Left forelimb (tissue), 1 donor: ENCODE measurements around the gene MAPKBP1.
"Not testable (repeated sequence)": the region's sequence is repeated elsewhere in the genome, so short reads cannot be mapped to it uniquely, and the experiment has no call there.

Experiments
- DNase-seq: peaks from one replicate; pipeline ENCODE4 v3.0.0-alpha.2; 2018; ENCODE audit warnings: low spot score

MAPKBP1 gene

GRCh38 chr15:41827880-41828806 is 53.9 kb downstream of the MAPKBP1 start, which contains the start of gene JMJD7:
Gene JMJD7, plus strand, starts transcription at chr15:41828092. Its CDS starts 33 bp downstream, at chr15:41828125.
- peak; percentile 98 for DNase-seq

GRCh38 chr15:41828807-41829141 is 54.5 kb downstream of the MAPKBP1 start:
- no peak for DNase-seq

GRCh38 chr15:41829959-41830646 is 55.8 kb downstream of the MAPKBP1 start:
- DNase-seq: no peak

GRCh38 chr15:41831291-41831690 is 57.0 kb downstream of the MAPKBP1 start:
- not testable (repeated sequence) for DNase-seq

- DNase-seq: no peak
These were observed 57.9 kb downstream of the MAPKBP1 start for GRCh38 chr15:41832208-41832607.

- no peak for DNase-seq
These were observed 58.6 kb downstream of the MAPKBP1 start for GRCh38 chr15:41832875-41833274.

- no peak for DNase-seq
These were observed 59.8 kb downstream of the MAPKBP1 start for GRCh38 chr15:41834096-41834495.

GRCh38 chr15:41836073-41836472 is 61.8 kb downstream of the MAPKBP1 start:
- no peak for DNase-seq

- no peak for DNase-seq
These were observed 62.6 kb downstream of the MAPKBP1 start for GRCh38 chr15:41836713-41837454.

- no peak for DNase-seq
These were observed 64.2 kb downstream of the MAPKBP1 start, which contains the start of gene PLA2G4B for GRCh38 chr15:41838400-41838897. Gene PLA2G4B, plus strand, starts transcription at chr15:41838847. Its CDS starts 67 bp downstream, at chr15:41838914.

GRCh38 chr15:41839781-41840491 is 65.7 kb downstream of the MAPKBP1 start:
- no peak for DNase-seq

GRCh38 chr15:41840673-41841072 is 66.4 kb downstream of the MAPKBP1 start:
- no peak for DNase-seq

- no peak for DNase-seq
These were observed 66.8 kb downstream of the MAPKBP1 start for GRCh38 chr15:41841131-41841530.

GRCh38 chr15:41842229-41842628 is 67.9 kb downstream of the MAPKBP1 start:
- no peak for DNase-seq

GRCh38 chr15:41843571-41843970 is 69.3 kb downstream of the MAPKBP1 start:
- DNase-seq: no peak

GRCh38 chr15:41844814-41845213 is 70.5 kb downstream of the MAPKBP1 start:
- DNase-seq: no peak

- DNase-seq: no peak
These were observed 72.9 kb downstream of the MAPKBP1 start for GRCh38 chr15:41847206-41847605.

- no peak for DNase-seq
These were observed 73.7 kb downstream of the MAPKBP1 start for GRCh38 chr15:41847981-41848380.

- no peak for DNase-seq
These were observed 74.3 kb downstream of the MAPKBP1 start for GRCh38 chr15:41848631-41849030.

- no peak for DNase-seq
These were observed 74.9 kb downstream of the MAPKBP1 start for GRCh38 chr15:41849204-41849603.

- no peak for DNase-seq
These were observed 75.6 kb downstream of the MAPKBP1 start for GRCh38 chr15:41849861-41850260.
